GM12875 (cell line): Measurements from ENCODE around the gene P2RY2.

Source experiments
- H3K4me3 ChIP-seq: one replicate; pipeline ENCODE4 v1.5.1; 2011; ENCODE audit warnings: low read depth, low read length, control low read depth
- CTCF ChIP-seq: IDR thresholded peaks from 2 replicates; pipeline ENCODE4 v1.5.1; 2011; ENCODE audit warnings: low read depth, mild to moderate bottlenecking, control low read depth, inconsistent platforms, low read length, moderate library complexity, borderline replicate concordance; ENCODE audit not compliant: insufficient read depth

The P2RY2 gene

GRCh38 chr11:73223998-73224730 is 6.1 kb downstream of the P2RY2 start:
- no peak for TF ChIP-seq CTCF
- H3K4me3 ChIP-seq = no peak overlapping the region

- no peak for TF ChIP-seq CTCF
Measured at GRCh38 chr11:73225001-73225686, 7.1 kb downstream of the P2RY2 start.

GRCh38 chr11:73225851-73226250 is 7.8 kb downstream of the P2RY2 start:
- no peak for TF ChIP-seq CTCF
- no peak overlapping the region for H3K4me3 ChIP-seq

More at GRCh38 chr11:73225001-73225686, 7.1 kb downstream of the P2RY2 start:
- H3K4me3 ChIP-seq = no peak overlapping the region

- TF ChIP-seq CTCF = no peak
- no peak overlapping the region for H3K4me3 ChIP-seq
Measured at GRCh38 chr11:73226297-73227006, 8.4 kb downstream of the P2RY2 start.

GRCh38 chr11:73227571-73228211 is 9.6 kb downstream of the P2RY2 start:
- no peak overlapping the region for H3K4me3 ChIP-seq
- no peak for TF ChIP-seq CTCF

- no peak overlapping the region for H3K4me3 ChIP-seq
- no peak for TF ChIP-seq CTCF
Measured at GRCh38 chr11:73228268-73229134, 10.4 kb downstream of the P2RY2 start.
